Cardiac septum (tissue), 1 donor: ENCODE data around the gene PANX2. TPM values are rescaled to one million over a fixed set of nuclear protein-coding genes. Genes with fewer than 3 reads are reported as not detected.

Source experiments
- DNase-seq: peaks from one replicate; pipeline ENCODE4 v3.0.0-alpha.2; 2020; ENCODE audit warnings: low spot score
- intact Hi-C: fragments of 100-400 bp; cut with DNase I; formaldehyde crosslinking; loops from one replicate; pipeline ENCODE4 v1.14.0; 2022
- total RNA-seq: library from RNA; stranded (reverse); fragmentation: NEBNext Ultra II Directional; extraction: Animal tissue kit (Norgen Biotek cat#: 25700); gene quantifications from one replicate; pipeline ENCODE4 v1.2.1, GENCODE V29; 2021
- donor health status: DM: no; HTN: no; CAD: no.

PANX2 gene
- total RNA-seq, 1 donor from 2014 or later: 0.30 TPM

- DNase-seq: no peak
- intact Hi-C loops: no loop called here
Measured at GRCh38 chr22:50180727-50181521, 10.4 kb downstream of the PANX2 start.

DNA sequence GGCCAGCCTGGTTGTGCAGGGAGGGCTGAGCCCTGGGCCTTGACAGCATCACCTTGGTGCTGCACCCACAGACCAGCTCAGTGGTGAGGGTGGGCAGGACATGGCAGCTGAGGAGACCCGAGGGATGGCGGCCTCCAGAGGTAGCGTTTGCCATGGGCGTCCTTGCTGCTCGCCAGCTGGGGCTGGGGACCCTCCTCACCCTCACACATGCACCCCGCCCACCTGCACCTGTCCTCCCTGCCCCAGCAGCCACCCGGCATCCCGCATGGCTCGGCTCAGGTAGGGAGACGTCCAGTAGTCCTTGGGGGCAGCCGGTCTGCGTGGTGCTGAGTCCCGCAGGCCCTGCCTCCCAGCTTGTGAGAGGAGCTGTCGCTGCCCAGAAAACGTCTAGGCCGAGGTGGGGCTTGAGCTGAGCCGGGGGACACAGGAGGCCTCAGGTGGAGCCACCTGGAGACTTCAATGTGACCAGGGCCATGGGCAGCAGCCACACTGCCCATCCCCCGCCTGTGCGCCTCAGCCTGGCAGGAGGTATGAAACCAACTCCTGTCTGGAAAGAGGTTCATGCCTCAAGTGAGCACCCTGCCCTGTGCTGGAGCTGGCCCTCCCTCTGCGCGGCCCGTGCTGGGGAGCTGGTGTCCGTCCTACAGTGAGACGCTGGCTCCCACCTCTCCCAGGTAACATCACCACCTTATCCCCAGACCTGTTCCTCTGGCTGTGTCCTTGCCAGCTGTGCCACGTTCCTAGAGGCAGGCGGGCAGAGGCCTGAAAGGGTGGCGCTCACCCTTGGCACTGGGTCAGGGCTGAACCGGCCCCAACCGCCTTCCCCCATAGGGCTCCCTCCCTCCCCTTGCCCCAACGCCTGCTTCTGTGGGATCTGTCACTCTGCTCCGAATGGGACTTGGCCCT, 11.9 kb downstream of the PANX2 start:
- intact Hi-C loops: no loop called here
- no peak for DNase-seq

DNA sequence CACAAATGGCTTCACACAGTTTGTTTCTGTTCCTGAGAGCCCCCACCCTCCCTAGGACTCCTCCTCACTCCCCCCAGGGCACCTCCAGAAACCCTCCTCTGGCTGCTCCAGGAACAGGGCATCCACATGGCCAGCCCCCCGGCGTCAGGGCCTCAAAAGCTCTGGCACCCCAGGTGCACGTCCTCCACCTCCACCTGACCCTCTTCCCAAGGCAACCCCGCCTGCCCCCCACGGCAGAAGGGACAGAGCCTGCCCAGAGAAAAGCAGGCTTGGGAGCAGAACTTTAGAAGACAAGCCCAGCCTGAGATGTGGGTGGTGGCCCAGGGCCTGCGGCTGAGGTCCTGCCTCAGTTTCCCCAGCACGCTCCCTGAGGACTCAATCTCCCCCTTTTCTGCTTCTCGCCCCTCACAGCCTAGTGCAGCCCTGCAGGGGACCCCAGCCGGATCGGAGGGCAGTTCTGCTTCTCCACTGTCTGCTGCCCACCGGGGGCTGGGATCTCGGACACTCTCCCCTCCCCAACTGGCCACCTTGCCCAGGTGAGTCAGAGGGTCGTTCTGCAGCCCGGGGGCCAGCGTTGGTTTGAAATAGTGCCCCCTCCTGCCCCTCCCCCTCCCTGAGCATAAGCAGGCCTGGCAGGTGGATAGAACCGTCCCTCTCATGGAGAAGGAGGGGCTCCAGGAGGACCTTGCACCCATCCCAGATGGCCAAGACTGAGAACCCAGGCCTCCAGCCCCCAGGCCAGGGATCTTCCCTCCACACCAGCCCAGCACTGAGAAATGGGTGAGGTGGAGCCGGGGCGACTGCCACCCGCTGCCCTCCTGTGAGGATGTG, 12.8 kb downstream of the PANX2 start:
- intact Hi-C loops: no loop called here
- DNase-seq: no peak

- peak; percentile 86 for DNase-seq
- intact Hi-C loops: no loop called here
Measured at GRCh38 chr22:50184004-50184901, 13.7 kb downstream of the PANX2 start.

DNA sequence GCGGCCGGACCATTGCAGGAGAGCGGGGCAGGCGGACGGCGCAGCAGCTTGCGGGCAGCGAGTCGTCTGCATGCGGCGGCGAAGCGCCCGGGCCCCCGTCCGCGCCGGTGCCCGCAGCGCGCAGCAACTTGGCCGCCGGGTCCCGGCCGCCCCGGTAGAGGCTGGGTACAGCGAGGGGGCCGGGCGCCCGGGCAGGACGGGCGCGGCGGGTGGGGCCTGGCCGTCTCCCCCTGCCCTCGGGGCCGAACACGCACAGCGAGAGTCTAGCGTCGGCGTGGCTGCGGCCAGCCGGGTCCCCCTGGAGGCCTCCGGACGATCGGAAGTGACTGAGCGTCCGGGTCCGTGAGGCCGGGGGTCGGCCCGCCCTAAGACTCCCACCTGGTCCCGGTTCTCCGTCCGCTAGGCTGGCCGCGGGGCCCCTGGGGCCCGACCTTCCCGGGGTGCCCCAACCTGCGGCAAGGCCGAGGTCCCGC, 14.4 kb downstream of the PANX2 start:
- DNase-seq: no peak
- intact Hi-C loops: no loop called here

- intact Hi-C loops: no loop called here
- peak; percentile 95 for DNase-seq
Measured at GRCh38 chr22:50185375-50186087, 15.0 kb downstream of the PANX2 start, which contains the start of gene TRABD. Gene TRABD (plus strand): TSS chr22:50185913. CDS start chr22:50193061, 7,148 bp downstream.

GRCh38 chr22:50186181-50186714, 15.7 kb downstream of the PANX2 start:
- DNase-seq: no peak
- intact Hi-C loops: no loop called here

DNA sequence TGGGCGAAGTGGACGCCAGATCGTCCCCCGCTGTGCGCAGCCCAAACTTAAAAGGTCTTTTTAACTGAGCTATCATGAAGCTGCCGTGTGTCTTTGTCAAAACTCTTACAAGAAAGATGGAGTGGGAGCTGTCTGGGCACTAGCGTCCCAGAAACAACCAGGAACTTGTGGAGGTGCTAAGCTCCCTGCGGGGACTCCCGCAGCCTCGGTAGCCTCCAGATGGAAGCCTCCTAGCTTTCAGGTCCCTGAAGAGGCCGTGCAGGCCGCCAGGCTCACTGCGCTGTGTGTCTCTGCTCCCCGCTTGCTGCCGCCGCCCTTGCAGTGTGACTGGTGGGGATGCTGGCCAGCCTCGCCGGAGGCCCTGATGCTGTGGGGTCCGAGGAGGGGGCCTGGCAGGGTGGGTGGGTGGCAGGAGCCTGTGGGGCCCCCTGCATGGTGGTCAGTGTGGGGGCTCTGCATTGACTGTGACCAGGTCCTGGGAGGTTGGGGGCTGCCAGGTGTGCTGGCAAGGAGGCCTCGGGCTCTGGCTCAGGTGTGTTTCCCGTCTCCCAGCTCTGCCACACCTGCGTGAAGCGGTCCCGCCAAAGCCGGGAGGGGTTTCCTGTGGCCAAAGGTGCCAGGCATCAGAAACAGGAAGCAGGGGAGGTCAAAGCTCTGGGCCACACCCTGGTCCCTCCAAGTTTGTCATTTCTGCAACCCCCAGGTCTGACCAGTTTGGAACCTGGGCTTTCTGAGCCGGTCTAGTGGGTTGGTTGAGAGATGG, 16.4 kb downstream of the PANX2 start:
- DNase-seq: peak; percentile 75

DNA sequence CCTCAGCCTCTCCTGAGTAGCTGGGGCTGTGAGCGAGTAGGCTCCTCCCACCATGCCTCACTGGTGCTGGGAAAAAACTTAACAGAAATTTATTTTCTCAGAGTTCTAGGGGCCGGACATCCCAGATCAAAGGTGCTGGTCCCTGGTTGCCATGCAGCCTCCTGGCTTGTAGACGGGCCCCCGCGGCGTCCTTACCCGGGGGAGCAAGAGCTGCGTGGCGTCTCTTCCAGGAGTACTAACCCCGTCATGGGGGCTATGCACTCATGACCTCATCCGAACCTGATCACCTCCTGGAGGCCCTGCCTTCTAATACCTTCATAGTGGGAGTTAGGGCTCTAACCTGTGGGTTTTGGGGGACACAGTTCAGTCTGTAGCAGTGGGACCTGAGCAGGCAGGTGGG, 17.8 kb downstream of the PANX2 start:
- DNase-seq: no peak
- intact Hi-C loops: no loop called here

More for the DNA sequence above, 16.4 kb downstream of the PANX2 start:
- intact Hi-C loops: no loop called here

DNA sequence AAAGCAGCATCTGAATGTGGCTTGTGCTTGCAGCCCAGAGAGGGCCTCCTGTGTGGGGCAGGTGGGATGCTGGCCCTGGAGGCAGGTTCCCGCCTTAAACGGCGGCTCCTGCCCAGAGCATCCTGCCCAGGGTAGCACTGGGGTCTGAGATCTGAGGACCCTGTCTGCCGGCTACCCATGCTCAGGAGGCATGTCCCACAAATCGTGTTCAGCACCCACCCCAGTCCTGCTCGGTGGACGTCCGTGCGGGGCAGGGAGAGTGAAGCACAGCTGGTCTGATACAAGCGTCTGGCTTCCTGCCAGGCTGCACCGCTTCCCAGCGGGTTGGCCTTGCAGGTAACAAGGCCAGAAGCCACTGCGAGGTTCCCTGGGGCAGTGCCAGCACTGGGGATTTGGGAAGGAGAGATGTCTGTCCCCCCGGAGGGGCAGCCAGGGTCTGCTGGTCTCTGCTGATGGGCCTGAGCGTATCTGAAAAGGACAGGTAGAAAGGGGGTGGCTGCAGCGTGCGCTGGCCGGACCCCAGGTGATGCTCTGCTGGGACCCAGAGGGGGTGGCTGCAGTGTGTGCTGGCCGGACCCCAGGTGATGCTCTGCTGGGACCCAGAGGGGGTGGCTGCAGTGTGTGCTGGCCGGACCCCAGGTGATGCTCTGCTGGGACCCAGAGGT, 18.8 kb downstream of the PANX2 start:
- DNase-seq: peak; percentile 76
- intact Hi-C loops: no loop called here

- no peak for DNase-seq
- intact Hi-C loops: no loop called here
Measured at GRCh38 chr22:50189849-50190181, 19.3 kb downstream of the PANX2 start.

- DNase-seq: peak; percentile 94
- intact Hi-C loops: no loop called here
Measured at GRCh38 chr22:50190182-50190940, 19.8 kb downstream of the PANX2 start.

GRCh38 chr22:50190941-50191741, 20.6 kb downstream of the PANX2 start:
- intact Hi-C loops: no loop called here
- peak; percentile 83 for DNase-seq

GRCh38 chr22:50192436-50193204, 22.1 kb downstream of the PANX2 start:
- intact Hi-C loops: no loop called here
- DNase-seq: no peak
